SK-MEL-5 (cell line): Measurements from ENCODE around the gene KCNIP1. TPM values are rescaled to one million over a fixed set of nuclear protein-coding genes. Genes with fewer than 3 reads are reported as not detected.

ENCODE experiments used
- DNase-seq: peaks from one replicate; pipeline ENCODE4 v3.0.0-alpha.2; 2016; ENCODE audit warnings: low read depth, low spot score
- in situ Hi-C: cut with HindIII; loops from 2 replicates; pipeline ENCODE4 v1.10.0; 2016; ENCODE audit warnings: low sequenced_read_pairs, high pct_unique_total_duplicates, low pct_unique_long_range_greater_than_20kb
- total RNA-seq: library from RNA; depleted of rRNA; stranded (reverse); fragments of >200 nt; shearing (Covaris generic); gene quantifications from 2 replicates; pipeline ENCODE4 v1.2.3, GENCODE V29; 2014

KCNIP1 gene
- total RNA-seq, 1 experiment from 2014 or later, result not detected

GRCh38 chr5:170626507-170627150 is 122.8 kb downstream of the KCNIP1 start:
- no peak for DNase-seq
- in situ Hi-C loops, result no loop called here

GRCh38 chr5:170627271-170627670 is 123.5 kb downstream of the KCNIP1 start:
- DNase-seq, result no peak
- in situ Hi-C loops, result no loop called here

- in situ Hi-C loops, result no loop called here
- no peak for DNase-seq
Observed at GRCh38 chr5:170628028-170628427, 124.2 kb downstream of the KCNIP1 start.

GRCh38 chr5:170628691-170629565 is 125.1 kb downstream of the KCNIP1 start:
- in situ Hi-C loops, result no loop called here
- DNase-seq, result no peak

GRCh38 chr5:170629566-170630175 is 125.9 kb downstream of the KCNIP1 start:
- DNase-seq, result no peak
- in situ Hi-C loops, result no loop called here

- in situ Hi-C loops, result no loop called here
- DNase-seq, result no peak
Observed at GRCh38 chr5:170630226-170630625, 126.4 kb downstream of the KCNIP1 start.

- in situ Hi-C loops, result no loop called here
- DNase-seq, result peak; percentile 63
Observed at GRCh38 chr5:170630711-170631141, 126.9 kb downstream of the KCNIP1 start.

GRCh38 chr5:170631466-170632195 is 127.8 kb downstream of the KCNIP1 start:
- in situ Hi-C loops, result no loop called here
- peak; percentile 59 for DNase-seq

- peak; percentile 17 for DNase-seq
- in situ Hi-C loops, result no loop called here
Observed at GRCh38 chr5:170632266-170632984, 128.6 kb downstream of the KCNIP1 start.

- no peak for DNase-seq
- in situ Hi-C loops, result no loop called here
Observed at GRCh38 chr5:170632985-170633234, 129.1 kb downstream of the KCNIP1 start.

- in situ Hi-C loops, result no loop called here
- DNase-seq, result peak; percentile 76
Observed at GRCh38 chr5:170633235-170634081, 129.6 kb downstream of the KCNIP1 start.

GRCh38 chr5:170634256-170634990 is 130.6 kb downstream of the KCNIP1 start:
- in situ Hi-C loops, result no loop called here
- DNase-seq, result no peak

- DNase-seq, result no peak
- in situ Hi-C loops, result no loop called here
Observed at GRCh38 chr5:170635706-170636105, 131.9 kb downstream of the KCNIP1 start.

GRCh38 chr5:170636206-170636605 is 132.4 kb downstream of the KCNIP1 start:
- DNase-seq, result no peak
- in situ Hi-C loops, result no loop called here

GRCh38 chr5:170636801-170637477 is 133.1 kb downstream of the KCNIP1 start:
- in situ Hi-C loops, result no loop called here
- no peak for DNase-seq

- DNase-seq, result no peak
- in situ Hi-C loops, result no loop called here
Observed at GRCh38 chr5:170638051-170638450, 134.2 kb downstream of the KCNIP1 start.
